PC-9 (cell line): ENCODE results near the gene TMEM37. TPM values are rescaled to one million over a fixed set of nuclear protein-coding genes. Genes with fewer than 3 reads are reported as not detected.

Experiments used
- BruUV-seq: library from RNA; stranded (reverse); fragments of 400-500 nt; replicated peaks from 2 replicates; lab custom pipeline; 2021; lab: Mats Ljungman, UMichigan
- CTCF ChIA-PET: fragments of 300-600 bp; sonication (Branson Sonifier 250); formaldehyde crosslinking; loops from one replicate; lab custom pipeline; 2022; ENCODE audit warnings: antibody characterized with exemption; lab: Charles Lee
- POLR2A ChIA-PET: fragments of 300-600 bp; sonication (Branson Sonifier 250); formaldehyde crosslinking; loops from one replicate; lab custom pipeline; 2022; ENCODE audit warnings: antibody characterized with exemption; ENCODE audit not compliant: unreplicated experiment; lab: Charles Lee
- DNase-seq, 2 experiments: peaks; one replicate each; pipeline versions ENCODE4 v3.0.0 to v3.0.0-alpha.2; 2015 to 2022; ENCODE audit warnings: mixed read lengths in 1 of 2
- H2AFZ ChIP-seq: fragments of 200-600 bp; sonication (generic); 2 replicates; pipeline ENCODE4 v1.8.1; 2017; ENCODE audit warnings: antibody characterized with exemption
- H3F3A ChIP-seq: fragments of 200-600 bp; sonication (generic); 2 replicates; pipeline ENCODE4 v1.8.1; 2017; ENCODE audit warnings: antibody characterized with exemption, mild to moderate bottlenecking, low read depth; ENCODE audit not compliant: insufficient read depth
- H3K27ac ChIP-seq: fragments of 200-600 bp; sonication (generic); 2 replicates; pipeline ENCODE4 v1.6.1; 2016; ENCODE audit warnings: mixed run types
- H3K27me3 ChIP-seq: fragments of 200-600 bp; sonication (generic); 2 replicates; pipeline ENCODE4 v1.6.1; 2016; ENCODE audit warnings: low read depth, mixed run types; ENCODE audit not compliant: insufficient read depth
- H3K36me3 ChIP-seq: fragments of 200-600 bp; sonication (generic); 2 replicates; pipeline ENCODE4 v1.6.1; 2016; ENCODE audit warnings: low read depth, mixed run types
- H3K4me1 ChIP-seq: fragments of 200-600 bp; sonication (generic); replicated peaks from 2 replicates; pipeline ENCODE4 v1.6.1; 2016; ENCODE audit warnings: mixed run types; ENCODE audit not compliant: insufficient read depth
- H3K4me2 ChIP-seq: fragments of 200-600 bp; sonication (generic); 2 replicates; pipeline ENCODE4 v1.6.1; 2017; ENCODE audit warnings: mixed run types
- H3K4me3 ChIP-seq: fragments of 200-600 bp; sonication (generic); 2 replicates; pipeline ENCODE4 v1.6.1; 2016; ENCODE audit warnings: mixed run types
- H3K79me2 ChIP-seq: fragments of 200-600 bp; sonication (generic); 2 replicates; pipeline ENCODE4 v1.6.1; 2017; ENCODE audit warnings: low read depth, mixed run types
- H3K9me2 ChIP-seq: fragments of 200-600 bp; sonication (generic); 2 replicates; pipeline ENCODE4 v1.8.1; 2017; ENCODE audit warnings: mild to moderate bottlenecking; ENCODE audit not compliant: insufficient read depth
- H3K9me3 ChIP-seq: fragments of 200-600 bp; sonication (generic); 2 replicates; pipeline ENCODE4 v1.8.1; 2016; ENCODE audit warnings: low read depth; ENCODE audit not compliant: insufficient read depth
- H4K20me1 ChIP-seq: fragments of 200-600 bp; sonication (generic); 2 replicates; pipeline ENCODE4 v1.8.1; 2017; ENCODE audit not compliant: insufficient read depth
- EZH2 ChIP-seq: fragments of 200-600 bp; sonication (generic); IDR thresholded peaks from 2 replicates; pipeline ENCODE4 v1.8.0; 2017; ENCODE audit warnings: antibody characterized with exemption, low read depth
- intact Hi-C: fragments of 100-400 bp; cut with micrococcal nuclease; formaldehyde crosslinking; loops from one replicate; pipeline ENCODE4 v1.10.0; 2022; ENCODE audit not compliant: unreplicated experiment
- total RNA-seq: library from RNA; stranded (reverse); gene quantifications from 2 replicates; pipeline ENCODE4 v1.2.3, GENCODE V29; 2021
- TF ChIP-seq, protein P1 (sequence below): fragments of 200-600 bp; sonication (generic); conservative IDR thresholded peaks from 2 replicates; pipeline ENCODE4 v1.6.1; 2017; ENCODE audit warnings: mixed run types, antibody characterized with exemption, mild to moderate bottlenecking, moderate library complexity

The TMEM37 gene
- total RNA-seq, 1 experiment from 2014 or later = 1.2 TPM

DNA sequence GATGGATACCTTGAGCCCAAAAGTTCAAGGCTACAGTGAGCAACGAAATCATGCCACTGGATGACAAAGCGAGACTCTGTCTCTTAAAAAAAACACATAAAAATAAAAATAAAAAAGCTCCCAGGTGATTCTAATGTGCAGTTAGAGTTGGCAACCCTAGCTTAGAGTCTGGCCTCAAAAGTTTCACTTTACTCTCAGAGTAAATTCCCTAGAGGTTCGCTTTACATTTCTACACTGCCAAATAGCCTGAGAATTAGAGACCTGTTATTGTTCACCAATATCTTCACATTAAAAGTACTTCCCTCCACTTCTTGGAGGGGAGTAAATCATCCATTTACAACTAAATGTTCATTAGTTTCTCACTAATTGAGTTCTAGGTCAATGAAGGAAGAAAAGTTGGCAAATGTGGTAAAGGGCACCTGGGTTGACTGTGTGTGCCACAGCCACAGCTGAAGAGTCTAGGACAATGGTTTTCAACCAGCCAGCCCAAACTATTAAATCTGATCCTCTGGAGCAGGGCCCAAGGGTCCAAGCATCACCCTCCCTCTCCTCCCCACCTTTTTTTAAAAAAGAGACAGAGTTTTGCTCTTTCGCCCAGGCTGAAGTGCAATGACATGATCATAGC lies 15.2 kb upstream of the TMEM37 start:
- no TSS peak for BruUV-seq
- Histone ChIP-seq H2AFZ (no peak overlapping the region), H3K9me3 (no peaks in the 10 kb centered on the region), H4K20me1 (no peaks in the 10 kb centered on the region), H3K27ac (no peak overlapping the region), H3K79me2 (no peaks in the 10 kb centered on the region), H3K4me1 (peaks cover 8% of the 10 kb centered on the region), H3K4me2 (no peak overlapping the region), H3K9me2 (no peaks in the 10 kb centered on the region), H3K36me3 (no peaks in the 10 kb centered on the region), H3K4me3 (no peak overlapping the region), H3F3A (no peaks in the 10 kb centered on the region), H3K27me3 (no peaks in the 10 kb centered on the region)
- intact Hi-C loops = no loop called here
- DNase-seq = no peak
- TF ChIP-seq, protein P1, sequence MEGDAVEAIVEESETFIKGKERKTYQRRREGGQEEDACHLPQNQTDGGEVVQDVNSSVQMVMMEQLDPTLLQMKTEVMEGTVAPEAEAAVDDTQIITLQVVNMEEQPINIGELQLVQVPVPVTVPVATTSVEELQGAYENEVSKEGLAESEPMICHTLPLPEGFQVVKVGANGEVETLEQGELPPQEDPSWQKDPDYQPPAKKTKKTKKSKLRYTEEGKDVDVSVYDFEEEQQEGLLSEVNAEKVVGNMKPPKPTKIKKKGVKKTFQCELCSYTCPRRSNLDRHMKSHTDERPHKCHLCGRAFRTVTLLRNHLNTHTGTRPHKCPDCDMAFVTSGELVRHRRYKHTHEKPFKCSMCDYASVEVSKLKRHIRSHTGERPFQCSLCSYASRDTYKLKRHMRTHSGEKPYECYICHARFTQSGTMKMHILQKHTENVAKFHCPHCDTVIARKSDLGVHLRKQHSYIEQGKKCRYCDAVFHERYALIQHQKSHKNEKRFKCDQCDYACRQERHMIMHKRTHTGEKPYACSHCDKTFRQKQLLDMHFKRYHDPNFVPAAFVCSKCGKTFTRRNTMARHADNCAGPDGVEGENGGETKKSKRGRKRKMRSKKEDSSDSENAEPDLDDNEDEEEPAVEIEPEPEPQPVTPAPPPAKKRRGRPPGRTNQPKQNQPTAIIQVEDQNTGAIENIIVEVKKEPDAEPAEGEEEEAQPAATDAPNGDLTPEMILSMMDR = no peak
- no peak for TF ChIP-seq EZH2
- ChIA-PET POLR2A (no interaction called here), CTCF (interaction anchor here (0.6 kb wide), 1 partner anchor 63 kb away, joined by 5 read pairs; no protein-coding TSS in a partner anchor)

DNA sequence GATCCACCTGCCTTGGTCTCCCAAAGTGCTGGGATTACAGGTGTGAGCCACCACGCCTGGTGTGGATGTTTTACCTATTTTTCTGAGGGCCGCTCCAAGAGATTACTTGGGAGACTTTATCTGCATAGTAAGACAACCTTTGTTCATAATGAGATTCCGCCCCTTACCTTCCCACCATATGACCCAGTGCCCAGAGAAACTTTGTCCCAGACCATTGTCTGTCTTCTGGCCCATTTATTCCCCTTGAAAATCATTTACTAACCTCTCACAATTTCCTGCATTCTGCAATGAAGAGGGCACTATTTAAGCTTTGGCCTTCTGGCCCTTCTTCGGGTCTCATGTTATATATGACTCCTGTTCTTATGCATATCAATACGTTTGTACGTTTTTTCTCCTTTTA lies 13.7 kb upstream of the TMEM37 start:
- POLR2A ChIA-PET = no interaction called here
- Histone ChIP-seq H3K4me3 (no peak overlapping the region), H3K27me3 (no peaks in the 10 kb centered on the region), H4K20me1 (no peaks in the 10 kb centered on the region), H2AFZ (no peak overlapping the region), H3K9me3 (no peaks in the 10 kb centered on the region), H3K9me2 (no peaks in the 10 kb centered on the region), H3K4me1 (peaks cover 8% of the 10 kb centered on the region), H3K27ac (no peak overlapping the region), H3K79me2 (no peaks in the 10 kb centered on the region), H3K4me2 (no peak overlapping the region), H3K36me3 (no peaks in the 10 kb centered on the region), H3F3A (no peaks in the 10 kb centered on the region)
- TF ChIP-seq EZH2 = no peak
- TF ChIP-seq, protein P1 = no peak
- no peak for DNase-seq
- CTCF ChIA-PET = no interaction called here
- intact Hi-C loops = no loop called here
- BruUV-seq = no TSS peak

DNA sequence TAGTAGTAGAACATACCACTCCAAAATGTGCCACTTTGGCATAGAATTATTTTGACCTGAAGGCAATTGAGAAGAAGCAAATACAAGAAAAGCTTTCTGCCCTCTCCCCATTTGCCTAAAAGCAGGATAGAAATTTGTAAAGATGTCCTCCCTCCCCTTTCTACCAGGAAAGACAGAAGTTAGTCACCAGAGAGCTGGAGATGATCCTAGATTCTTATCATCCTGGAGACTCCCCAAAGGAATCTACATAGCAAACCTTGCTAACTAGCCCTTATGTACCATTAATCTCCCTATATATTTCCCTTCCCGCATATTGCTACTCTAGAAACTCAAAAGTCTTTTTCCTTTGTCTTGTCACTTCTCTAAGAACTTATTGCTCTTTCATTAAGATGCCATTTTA lies 12.6 kb upstream of the TMEM37 start:
- no peak for TF ChIP-seq EZH2
- TF ChIP-seq, protein P1 = no peak
- Histone ChIP-seq H3K36me3 (no peaks in the 10 kb centered on the region), H3K79me2 (no peaks in the 10 kb centered on the region), H3K9me3 (no peaks in the 10 kb centered on the region), H3K4me1 (peaks cover 8% of the 10 kb centered on the region), H2AFZ (no peak overlapping the region), H4K20me1 (no peaks in the 10 kb centered on the region), H3F3A (no peaks in the 10 kb centered on the region), H3K27ac (no peak overlapping the region), H3K9me2 (no peaks in the 10 kb centered on the region), H3K4me2 (no peak overlapping the region), H3K27me3 (no peaks in the 10 kb centered on the region), H3K4me3 (no peak overlapping the region)
- ChIA-PET POLR2A (no interaction called here), CTCF (no interaction called here)
- intact Hi-C loops = no loop called here
- DNase-seq = no peak
- no TSS peak for BruUV-seq
